ENCODE measurements around the gene AMFR. TPM values are rescaled to one million over a fixed set of nuclear protein-coding genes. Genes with fewer than 3 reads are reported as not detected.

The AMFR gene
- total and polyA plus RNA-seq, 10 of the 15 experiments (the other 5 are each of a cell fraction or from before 2014, with no cell fraction given), result 8.2 to 67.6 (median 28.1) TPM

DNA sequence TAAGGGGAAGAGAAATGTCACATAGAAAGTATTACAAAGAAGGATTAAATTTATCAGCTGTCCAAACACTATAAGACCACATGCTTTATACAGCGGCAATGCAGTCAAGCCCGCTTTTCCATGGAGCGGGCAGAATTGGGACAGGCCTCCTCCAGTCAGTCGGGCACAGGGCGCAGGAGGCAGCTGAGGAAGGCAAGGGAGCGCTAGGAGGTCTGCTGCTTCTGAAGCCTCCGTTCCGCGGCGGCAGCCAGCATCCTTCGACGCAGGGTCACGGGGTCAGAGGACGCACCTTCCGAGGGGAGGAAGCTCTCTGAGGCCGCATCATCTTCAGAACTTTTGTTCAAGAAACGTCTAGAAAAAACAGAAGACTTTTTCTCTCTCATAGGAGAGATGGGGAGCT, 62.6 kb downstream of the AMFR start (continued):
- TF ChIP-seq, protein P1, sequence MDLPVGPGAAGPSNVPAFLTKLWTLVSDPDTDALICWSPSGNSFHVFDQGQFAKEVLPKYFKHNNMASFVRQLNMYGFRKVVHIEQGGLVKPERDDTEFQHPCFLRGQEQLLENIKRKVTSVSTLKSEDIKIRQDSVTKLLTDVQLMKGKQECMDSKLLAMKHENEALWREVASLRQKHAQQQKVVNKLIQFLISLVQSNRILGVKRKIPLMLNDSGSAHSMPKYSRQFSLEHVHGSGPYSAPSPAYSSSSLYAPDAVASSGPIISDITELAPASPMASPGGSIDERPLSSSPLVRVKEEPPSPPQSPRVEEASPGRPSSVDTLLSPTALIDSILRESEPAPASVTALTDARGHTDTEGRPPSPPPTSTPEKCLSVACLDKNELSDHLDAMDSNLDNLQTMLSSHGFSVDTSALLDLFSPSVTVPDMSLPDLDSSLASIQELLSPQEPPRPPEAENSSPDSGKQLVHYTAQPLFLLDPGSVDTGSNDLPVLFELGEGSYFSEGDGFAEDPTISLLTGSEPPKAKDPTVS (IDR thresholded peaks at IDR 0.05; ENCODE audit: low read depth, low read length), result no peak
- no peak for TF ChIP-seq MYC (IDR thresholded peaks at IDR 0.05; ENCODE audit: insufficient read depth, insufficient read length, insufficient replicate concordance, low read length, severe bottlenecking)

DNA sequence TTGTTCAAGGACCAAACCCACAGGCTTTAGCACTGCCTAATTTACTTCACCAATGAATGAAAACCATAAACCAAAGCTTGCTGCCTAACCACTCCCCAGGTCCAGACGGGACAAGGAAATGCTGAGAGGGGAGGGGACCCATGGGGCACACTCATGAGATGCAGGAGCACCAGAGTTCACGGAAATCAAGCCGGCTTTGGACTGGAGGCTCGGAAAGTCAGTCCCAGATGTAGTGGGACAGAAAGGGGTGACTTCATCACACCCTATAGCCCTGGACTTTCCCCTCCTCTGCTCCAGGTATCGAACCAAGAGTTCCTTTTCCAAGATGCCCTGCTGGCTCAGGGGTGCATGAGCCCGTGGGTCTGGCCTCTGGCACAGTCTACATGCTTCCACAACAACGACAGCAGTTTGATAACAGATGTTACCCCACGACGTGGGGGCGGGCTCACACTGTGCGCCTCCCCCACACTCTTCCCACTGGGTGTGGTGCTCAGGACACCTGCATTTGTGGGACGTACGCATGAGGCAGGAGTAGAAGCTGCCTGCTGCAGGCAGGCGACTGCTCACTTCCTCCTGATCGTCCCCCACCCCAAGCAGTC, 63.2 kb downstream of the AMFR start:
- peaks cover 6 to 25% of the 10 kb centered on the region in 2 experiments; a peak in 3 of 4 replicates for H3K36me3 ChIP-seq (ENCODE audit: control insufficient read depth in 2 of 2, insufficient read depth in 2 of 2, low read length in 1 of 2)
- CTCF ChIA-PET, result interaction anchor here (0.7 to 0.8 kb wide), 2 partner anchors 24 to 1047 kb away, joined by 3 to 6 read pairs; no protein-coding TSS in a partner anchor
- RAD21 ChIA-PET (ENCODE audit: unreplicated experiment), result no interaction called here
- TF ChIP-seq, protein P2, sequence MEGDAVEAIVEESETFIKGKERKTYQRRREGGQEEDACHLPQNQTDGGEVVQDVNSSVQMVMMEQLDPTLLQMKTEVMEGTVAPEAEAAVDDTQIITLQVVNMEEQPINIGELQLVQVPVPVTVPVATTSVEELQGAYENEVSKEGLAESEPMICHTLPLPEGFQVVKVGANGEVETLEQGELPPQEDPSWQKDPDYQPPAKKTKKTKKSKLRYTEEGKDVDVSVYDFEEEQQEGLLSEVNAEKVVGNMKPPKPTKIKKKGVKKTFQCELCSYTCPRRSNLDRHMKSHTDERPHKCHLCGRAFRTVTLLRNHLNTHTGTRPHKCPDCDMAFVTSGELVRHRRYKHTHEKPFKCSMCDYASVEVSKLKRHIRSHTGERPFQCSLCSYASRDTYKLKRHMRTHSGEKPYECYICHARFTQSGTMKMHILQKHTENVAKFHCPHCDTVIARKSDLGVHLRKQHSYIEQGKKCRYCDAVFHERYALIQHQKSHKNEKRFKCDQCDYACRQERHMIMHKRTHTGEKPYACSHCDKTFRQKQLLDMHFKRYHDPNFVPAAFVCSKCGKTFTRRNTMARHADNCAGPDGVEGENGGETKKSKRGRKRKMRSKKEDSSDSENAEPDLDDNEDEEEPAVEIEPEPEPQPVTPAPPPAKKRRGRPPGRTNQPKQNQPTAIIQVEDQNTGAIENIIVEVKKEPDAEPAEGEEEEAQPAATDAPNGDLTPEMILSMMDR (IDR thresholded peaks at IDR 0.05 in 2 of 3, conservative IDR thresholded peaks at IDR 0.05 in 1 of 3; ENCODE audit: control insufficient read depth in 2 of 3, extremely low read depth in 1 of 3, insufficient read depth in 1 of 3, low read depth in 3 of 3, low read length in 3 of 3), result no peak
- TF ChIP-seq HDAC6 (IDR thresholded peaks at IDR 0.05; ENCODE audit: unreplicated experiment) (no peak), ZNF24 (IDR thresholded peaks at IDR 0.05) (no peak), RB1 (IDR thresholded peaks at IDR 0.05; ENCODE audit: borderline replicate concordance) (no peak), BRCA1 (IDR thresholded peaks at IDR 0.05; ENCODE audit: low read depth, low read length) (no peak)
- TF ChIP-seq, protein P3, sequence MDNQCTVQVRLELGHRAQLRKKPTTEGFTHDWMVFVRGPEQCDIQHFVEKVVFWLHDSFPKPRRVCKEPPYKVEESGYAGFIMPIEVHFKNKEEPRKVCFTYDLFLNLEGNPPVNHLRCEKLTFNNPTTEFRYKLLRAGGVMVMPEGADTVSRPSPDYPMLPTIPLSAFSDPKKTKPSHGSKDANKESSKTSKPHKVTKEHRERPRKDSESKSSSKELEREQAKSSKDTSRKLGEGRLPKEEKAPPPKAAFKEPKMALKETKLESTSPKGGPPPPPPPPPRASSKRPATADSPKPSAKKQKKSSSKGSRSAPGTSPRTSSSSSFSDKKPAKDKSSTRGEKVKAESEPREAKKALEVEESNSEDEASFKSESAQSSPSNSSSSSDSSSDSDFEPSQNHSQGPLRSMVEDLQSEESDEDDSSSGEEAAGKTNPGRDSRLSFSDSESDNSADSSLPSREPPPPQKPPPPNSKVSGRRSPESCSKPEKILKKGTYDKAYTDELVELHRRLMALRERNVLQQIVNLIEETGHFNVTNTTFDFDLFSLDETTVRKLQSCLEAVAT (IDR thresholded peaks at IDR 0.05), result no peak
- TF ChIP-seq, protein P4, sequence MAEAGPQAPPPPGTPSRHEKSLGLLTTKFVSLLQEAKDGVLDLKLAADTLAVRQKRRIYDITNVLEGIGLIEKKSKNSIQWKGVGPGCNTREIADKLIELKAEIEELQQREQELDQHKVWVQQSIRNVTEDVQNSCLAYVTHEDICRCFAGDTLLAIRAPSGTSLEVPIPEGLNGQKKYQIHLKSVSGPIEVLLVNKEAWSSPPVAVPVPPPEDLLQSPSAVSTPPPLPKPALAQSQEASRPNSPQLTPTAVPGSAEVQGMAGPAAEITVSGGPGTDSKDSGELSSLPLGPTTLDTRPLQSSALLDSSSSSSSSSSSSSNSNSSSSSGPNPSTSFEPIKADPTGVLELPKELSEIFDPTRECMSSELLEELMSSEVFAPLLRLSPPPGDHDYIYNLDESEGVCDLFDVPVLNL (IDR thresholded peaks at IDR 0.05; ENCODE audit: low read depth, low read length), result no peak
- no peaks in the 10 kb centered on the region for H3K27me3 ChIP-seq (replicated peaks in 1 of 2; ENCODE audit: control insufficient read depth in 2 of 2, insufficient read depth in 2 of 2, low read length in 1 of 2)
- no peak overlapping the region for H2AFZ ChIP-seq (ENCODE audit: control insufficient read depth, low read depth, low read length)
- no TSS peak for BruUV-seq (replicated peaks)
- no peaks in the 10 kb centered on the region for H4K20me1 ChIP-seq (ENCODE audit: control insufficient read depth, insufficient read depth)
- H3K4me3 ChIP-seq, result no peak overlapping the region
- POLR2A ChIA-PET, result no interaction called here
- ATAC-seq (no peak), FAIRE-seq (no peak), DNase-seq (ENCODE audit: low read depth, low spot score) (no peak)
- no peaks in the 10 kb centered on the region for H3K9me3 ChIP-seq (replicated peaks; ENCODE audit: control insufficient read depth, insufficient read depth, low read length)
- intact Hi-C loops (cut with micrococcal nuclease; ENCODE audit: unreplicated experiment), result no loop called here
- H3K4me1 ChIP-seq (ENCODE audit: control insufficient read depth, insufficient read depth, low read length), result peaks cover 6% of the 10 kb centered on the region
- H3K9ac ChIP-seq (ENCODE audit: control insufficient read depth, insufficient read depth, low read length), result no peak overlapping the region
- in situ Hi-C loops (cut with MboI), result no loop called here
- H3K4me2 ChIP-seq (ENCODE audit: control insufficient read depth, insufficient read depth), result no peak overlapping the region
- no peaks in the 10 kb centered on the region for H3K79me2 ChIP-seq (ENCODE audit: control insufficient read depth, insufficient read depth, low read length)
- H3K27ac ChIP-seq (ENCODE audit: control insufficient read depth, insufficient read depth), result no peak overlapping the region
- SMC1A ChIA-PET (ENCODE audit: uncharacterized antibody, unreplicated experiment), result interaction anchor here (1.2 kb wide), 1 partner anchor 26 kb away, joined by 4 read pairs; no protein-coding TSS in a partner anchor
- WGBS (ENCODE audit: insufficient coverage, insufficient replicate concordance, low lambda C conversion rate, missing lambda C conversion rate), result 76% methylated on average over 15 of the region's 15 CpGs

Measured in GM12878 (cell line).